ENCODE results near the gene PTTG1IP. TPM values are rescaled to one million over a fixed set of nuclear protein-coding genes. Genes with fewer than 3 reads are reported as not detected.

The PTTG1IP gene
- total RNA-seq, 1 donor from 2014 or later: 205 TPM

DNA sequence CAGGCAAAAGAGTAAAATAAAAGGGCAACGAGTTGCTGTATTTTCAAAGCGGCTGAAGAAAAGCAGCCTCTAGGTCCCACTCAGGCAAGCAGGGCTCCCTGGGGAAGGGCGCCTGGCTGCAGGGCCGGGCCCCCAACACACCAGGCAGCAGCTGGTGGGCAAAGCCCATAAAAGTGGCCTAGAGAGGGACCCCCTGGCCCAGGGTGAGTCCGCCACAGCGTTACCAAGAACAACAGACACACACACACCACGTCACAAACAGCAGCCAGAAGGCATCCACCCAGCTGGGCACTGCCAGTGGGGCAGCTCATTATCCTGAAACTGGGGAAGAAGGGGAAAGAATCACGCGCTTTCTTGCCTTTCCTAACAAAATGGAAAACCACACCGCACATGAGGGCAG, 60.3 kb downstream of the PTTG1IP start:
- peaks cover 18% of the 10 kb centered on the region for H3K36me3 Mint-ChIP-seq
- H3K27ac Mint-ChIP-seq: no peak overlapping the region
- no peak for DNase-seq (ENCODE audit: low spot score in 2 of 2, unreplicated experiment in 2 of 2)
- peaks cover 4% of the 10 kb centered on the region for H3K4me1 Mint-ChIP-seq
- TF ChIP-seq, protein P1, sequence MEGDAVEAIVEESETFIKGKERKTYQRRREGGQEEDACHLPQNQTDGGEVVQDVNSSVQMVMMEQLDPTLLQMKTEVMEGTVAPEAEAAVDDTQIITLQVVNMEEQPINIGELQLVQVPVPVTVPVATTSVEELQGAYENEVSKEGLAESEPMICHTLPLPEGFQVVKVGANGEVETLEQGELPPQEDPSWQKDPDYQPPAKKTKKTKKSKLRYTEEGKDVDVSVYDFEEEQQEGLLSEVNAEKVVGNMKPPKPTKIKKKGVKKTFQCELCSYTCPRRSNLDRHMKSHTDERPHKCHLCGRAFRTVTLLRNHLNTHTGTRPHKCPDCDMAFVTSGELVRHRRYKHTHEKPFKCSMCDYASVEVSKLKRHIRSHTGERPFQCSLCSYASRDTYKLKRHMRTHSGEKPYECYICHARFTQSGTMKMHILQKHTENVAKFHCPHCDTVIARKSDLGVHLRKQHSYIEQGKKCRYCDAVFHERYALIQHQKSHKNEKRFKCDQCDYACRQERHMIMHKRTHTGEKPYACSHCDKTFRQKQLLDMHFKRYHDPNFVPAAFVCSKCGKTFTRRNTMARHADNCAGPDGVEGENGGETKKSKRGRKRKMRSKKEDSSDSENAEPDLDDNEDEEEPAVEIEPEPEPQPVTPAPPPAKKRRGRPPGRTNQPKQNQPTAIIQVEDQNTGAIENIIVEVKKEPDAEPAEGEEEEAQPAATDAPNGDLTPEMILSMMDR (IDR thresholded peaks at IDR 0.05; ENCODE audit: unreplicated experiment): no peak
- no peaks in the 10 kb centered on the region for H3K27me3 Mint-ChIP-seq (ENCODE audit: low read depth)
- H3K9me3 Mint-ChIP-seq: no peaks in the 10 kb centered on the region
- H3K4me3 Mint-ChIP-seq: no peak overlapping the region

DNA sequence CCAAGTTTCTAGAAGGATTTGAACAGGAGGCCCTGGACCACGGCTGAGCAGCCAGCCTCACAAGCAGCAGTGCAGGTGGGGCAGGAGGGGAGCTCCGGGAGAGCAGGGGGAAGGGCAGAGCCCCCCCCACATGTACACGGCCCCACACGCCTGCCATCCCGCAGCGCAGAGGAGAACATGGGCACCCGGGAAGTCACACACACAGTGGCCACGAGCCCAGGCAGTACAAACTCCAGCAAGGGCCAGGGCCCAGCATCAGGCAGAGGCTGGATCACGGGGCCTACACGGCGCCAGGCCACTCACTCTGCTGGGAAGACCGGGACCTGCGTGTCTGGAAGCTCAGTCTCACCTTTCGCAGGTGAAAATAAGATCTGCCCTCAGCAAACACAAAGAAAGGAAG, 60.9 kb downstream of the PTTG1IP start:
- no peaks in the 10 kb centered on the region for H3K9me3 Mint-ChIP-seq
- H3K27me3 Mint-ChIP-seq (ENCODE audit: low read depth): no peaks in the 10 kb centered on the region
- TF ChIP-seq, protein P1 (IDR thresholded peaks at IDR 0.05; ENCODE audit: unreplicated experiment): no peak
- peaks cover 4% of the 10 kb centered on the region for H3K4me1 Mint-ChIP-seq
- H3K27ac Mint-ChIP-seq: no peak overlapping the region
- H3K4me3 Mint-ChIP-seq: no peak overlapping the region
- DNase-seq (ENCODE audit: low spot score in 2 of 2, unreplicated experiment in 2 of 2): no peak
- H3K36me3 Mint-ChIP-seq: peaks cover 18% of the 10 kb centered on the region

DNA sequence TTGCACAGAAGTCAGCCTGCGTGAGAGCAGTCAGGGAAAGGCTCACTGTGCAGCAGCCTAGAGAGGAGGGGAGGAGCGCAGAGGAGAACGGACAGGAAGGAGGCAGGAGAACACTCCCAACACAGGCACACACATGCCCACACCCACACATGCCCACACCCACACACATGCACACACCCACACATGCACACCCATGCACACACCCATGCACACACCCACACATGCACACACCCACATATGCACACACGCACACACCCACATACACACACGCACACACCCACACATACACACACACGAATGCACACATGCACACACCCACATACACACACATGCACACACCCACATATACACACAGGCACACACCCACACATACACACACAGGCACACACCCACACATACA, 62.7 kb downstream of the PTTG1IP start:
- Mint-ChIP-seq H3K27me3 (ENCODE audit: low read depth) (no peaks in the 10 kb centered on the region), H3K36me3 (peaks cover 22% of the 10 kb centered on the region), H3K9me3 (no peaks in the 10 kb centered on the region), H3K27ac (no peak overlapping the region), H3K4me1 (no peaks in the 10 kb centered on the region), H3K4me3 (no peak overlapping the region)
- TF ChIP-seq, protein P1 (IDR thresholded peaks at IDR 0.05; ENCODE audit: unreplicated experiment): no peak
- DNase-seq (ENCODE audit: low spot score in 2 of 2, unreplicated experiment in 2 of 2): no peak

DNA sequence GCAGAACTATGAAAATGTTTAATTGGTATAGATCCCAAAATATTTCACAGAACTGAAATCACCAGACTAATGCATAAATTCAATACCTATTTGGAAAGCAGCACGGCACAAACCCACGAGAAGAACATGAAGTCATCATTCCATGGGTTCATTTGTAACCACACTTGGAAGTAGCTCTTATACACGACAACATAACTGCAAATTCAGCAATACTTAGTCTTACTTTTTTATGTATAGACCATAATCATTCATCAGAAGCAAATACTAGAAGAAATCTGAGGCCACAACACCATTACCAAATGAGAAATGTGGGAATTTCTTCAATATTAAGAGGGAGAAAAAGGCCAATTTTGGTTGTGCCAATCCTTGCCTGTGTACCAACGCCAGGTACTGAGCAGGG, 67.6 kb downstream of the PTTG1IP start:
- DNase-seq (ENCODE audit: low spot score in 2 of 2, unreplicated experiment in 2 of 2): no peak
- no peaks in the 10 kb centered on the region for H3K9me3 Mint-ChIP-seq
- no peaks in the 10 kb centered on the region for H3K27me3 Mint-ChIP-seq (ENCODE audit: low read depth)
- H3K4me1 Mint-ChIP-seq: peaks cover 14% of the 10 kb centered on the region
- TF ChIP-seq, protein P1 (IDR thresholded peaks at IDR 0.05; ENCODE audit: unreplicated experiment): no peak
- H3K36me3 Mint-ChIP-seq: peaks cover 19% of the 10 kb centered on the region
- H3K27ac Mint-ChIP-seq: no peak overlapping the region
- H3K4me3 Mint-ChIP-seq: no peak overlapping the region

DNA sequence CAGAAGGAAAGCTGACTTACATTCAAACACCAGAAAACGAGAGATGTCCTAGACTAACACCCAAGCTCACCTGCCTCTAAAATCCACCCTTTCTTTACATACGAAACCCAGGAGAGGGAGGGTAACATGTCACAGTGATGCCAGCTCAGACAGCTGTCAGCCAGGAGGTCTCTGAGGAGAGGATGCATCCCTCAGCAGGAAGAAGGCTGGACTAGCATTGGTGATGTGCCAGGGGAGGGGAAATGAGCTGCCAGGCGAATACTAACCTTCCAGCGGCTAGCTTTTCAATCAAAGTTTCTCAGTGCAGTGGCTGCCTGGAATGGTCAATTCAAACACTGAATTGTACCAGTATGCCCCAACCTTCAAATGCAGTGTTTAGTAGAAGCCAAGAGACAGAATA, 68.3 kb downstream of the PTTG1IP start:
- H3K27ac Mint-ChIP-seq: no peak overlapping the region
- DNase-seq (ENCODE audit: low spot score in 2 of 2, unreplicated experiment in 2 of 2): no peak
- H3K9me3 Mint-ChIP-seq: no peaks in the 10 kb centered on the region
- H3K4me1 Mint-ChIP-seq: peaks cover 20% of the 10 kb centered on the region
- H3K27me3 Mint-ChIP-seq (ENCODE audit: low read depth): no peaks in the 10 kb centered on the region
- no peak overlapping the region for H3K4me3 Mint-ChIP-seq
- TF ChIP-seq, protein P1 (IDR thresholded peaks at IDR 0.05; ENCODE audit: unreplicated experiment): no peak
- H3K36me3 Mint-ChIP-seq: peaks cover 19% of the 10 kb centered on the region

DNA sequence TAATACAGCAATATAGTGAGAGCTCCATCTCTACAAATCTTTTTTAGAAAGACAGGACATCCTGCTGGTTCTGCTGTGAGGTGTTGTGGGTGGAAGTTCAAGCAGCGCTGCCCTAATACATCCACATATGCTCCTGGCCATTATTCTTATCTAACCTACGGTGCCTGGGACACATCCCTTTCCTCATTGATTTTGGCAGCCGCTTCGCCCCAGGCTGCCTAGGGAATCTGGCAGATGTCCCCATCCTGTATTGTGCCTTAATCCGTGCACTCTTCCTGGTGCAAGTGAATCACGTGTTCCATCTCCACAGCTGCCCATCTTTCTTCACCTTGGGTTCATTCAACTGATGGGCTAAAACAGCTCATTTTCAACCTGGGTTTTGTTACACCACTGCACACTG, 68.7 kb downstream of the PTTG1IP start:
- H3K4me3 Mint-ChIP-seq: no peak overlapping the region
- no peaks in the 10 kb centered on the region for H3K9me3 Mint-ChIP-seq
- peaks cover 16% of the 10 kb centered on the region for H3K36me3 Mint-ChIP-seq
- no peaks in the 10 kb centered on the region for H3K27me3 Mint-ChIP-seq (ENCODE audit: low read depth)
- H3K27ac Mint-ChIP-seq: no peak overlapping the region
- H3K4me1 Mint-ChIP-seq: peaks cover 25% of the 10 kb centered on the region
- TF ChIP-seq, protein P1 (IDR thresholded peaks at IDR 0.05; ENCODE audit: unreplicated experiment): no peak
- DNase-seq (ENCODE audit: low spot score in 2 of 2, unreplicated experiment in 2 of 2): no peak

Measured in mesothelial cell of epicardium (in vitro differentiated cells).